K562 (cell line): Measurements from ENCODE around the gene MVP. TPM values are rescaled to one million over a fixed set of nuclear protein-coding genes. Genes with fewer than 3 reads are reported as not detected.
A peak's percentile ranks its signal among the peaks of the same experiment; 100 is the strongest.

Source experiments
- ELF1 ChIP-seq: fragments of 200-800 bp; sonication (Bioruptor generic); IDR thresholded peaks from 2 replicates; pipeline ENCODE4 v1.6.1; 2016; ENCODE audit warnings: missing genetic modification characterization, missing compliant biosample characterization
- GABPA ChIP-seq: fragments of 200-800 bp; sonication (Bioruptor generic); conservative IDR thresholded peaks from 2 replicates; pipeline ENCODE4 v1.6.1; 2016; ENCODE audit warnings: low read depth, missing genetic modification characterization, missing compliant biosample characterization
- MAFG ChIP-seq: fragments of 450-650 bp; conservative IDR thresholded peaks from 2 replicates; pipeline ENCODE4 v1.6.1; 2016; ENCODE audit warnings: missing genetic modification characterization, missing compliant biosample characterization
- MLLT1 ChIP-seq, 2 experiments: fragments of 450-650 bp; IDR thresholded peaks; 2 replicates each; pipeline ENCODE4 v1.6.1; 2016
- NFE2 ChIP-seq: IDR thresholded peaks from 2 replicates; pipeline ENCODE4 v1.6.1; 2014; ENCODE audit warnings: antibody characterized with exemption, low read depth
- NR2C2 ChIP-seq, 2 experiments: fragments of 200-800 bp in 1 of 2; sonication (Bioruptor generic) in 1 of 2; sonication (generic) in 1 of 2; formaldehyde crosslinking in 1 of 2; IDR thresholded peaks; 2 replicates each; pipeline versions ENCODE4 v1.6.1 to v1.8.0; 2016 to 2022; ENCODE audit warnings: mild to moderate bottlenecking in 1 of 2, missing compliant biosample characterization in 1 of 2, missing genetic modification characterization in 1 of 2, missing genetic modification reagents in 1 of 2
- PYGO2 ChIP-seq: fragments of 450-650 bp; IDR thresholded peaks from 2 replicates; pipeline ENCODE4 v1.6.1; 2016; ENCODE audit warnings: mild to moderate bottlenecking, missing genetic modification characterization, moderate library complexity, missing compliant biosample characterization
- RBM39 ChIP-seq: fragments of 200-400 bp; formaldehyde crosslinking; optimal IDR thresholded peaks from 2 replicates; pipeline ENCODE3; 2018; ENCODE audit warnings: low read depth, low read length
- USF1 ChIP-seq: sonication (generic); formaldehyde crosslinking; IDR thresholded peaks from 2 replicates; pipeline ENCODE4 v1.9.0; 2022; ENCODE audit warnings: mild to moderate bottlenecking, missing genetic modification reagents
- ZBTB11 ChIP-seq, 3 experiments: fragments of 200-800 bp in 1 of 3; fragments of 250-450 bp in 1 of 3; fragments of 450-650 bp in 1 of 3; sonication (Bioruptor Pico) in 1 of 3; sonication (Bioruptor generic) in 1 of 3; formaldehyde crosslinking in 1 of 3; IDR thresholded peaks; 2 replicates each; pipeline versions ENCODE4 v1.6.1 to v1.8.0; 2016 to 2022; ENCODE audit warnings: mild to moderate bottlenecking in 2 of 3, missing genetic modification characterization in 2 of 3, missing compliant biosample characterization in 1 of 3, moderate library complexity in 1 of 3
- ZKSCAN1 ChIP-seq: fragments of 150-350 bp; IDR thresholded peaks from 2 replicates; pipeline ENCODE4 v1.6.1; 2016; ENCODE audit warnings: low read depth, low read length
- ZNF740 ChIP-seq, 3 experiments: fragments of 200-800 bp in 1 of 3; sonication (Bioruptor generic) in 1 of 3; sonication (generic) in 1 of 3; formaldehyde crosslinking in 1 of 3; IDR thresholded peaks; 2 replicates each; pipeline versions ENCODE4 v1.6.1 to v1.8.0; 2016 to 2022; ENCODE audit warnings: mild to moderate bottlenecking in 2 of 3, missing compliant biosample characterization in 2 of 3, missing genetic modification characterization in 2 of 3, missing genetic modification reagents in 1 of 3
- polyA plus RNA-seq, 8 experiments: library from polyadenylated mRNA; depleted of rRNA in 4 of 8; stranded (reverse) in 5 of 8; unstranded in 3 of 8; fragments of >200 nt; fragmentation: Nextera tagmentation in 2 of 8; fragmentation: Illumina TruSeq in 1 of 8; extraction: Ambion mirVana in 2 of 8; extraction: Trizol in 1 of 8; gene quantifications; 2 replicates each; pipeline versions ENCODE4 v1.2.1 to v1.2.3, GENCODE V29; 2011 to 2014; ENCODE audit warnings: inconsistent platforms in 1 of 8, missing spikeins in 1 of 8
- total RNA-seq, 7 experiments: library from RNA; depleted of rRNA in 6 of 7; stranded (reverse); fragments of >200 nt in 6 of 7; fragmentation: Illumina TruSeq in 2 of 7; extraction: Trizol in 2 of 7; gene quantifications; 2 replicates each; pipeline versions ENCODE4 v1.2.1 to v1.2.3, GENCODE V29; 2011 to 2021; ENCODE audit warnings: low replicate concordance in 1 of 7

MVP gene
- total and polyA plus RNA-seq, 9 of the 15 experiments (the other 6 are each of a cell fraction or from before 2014, with no cell fraction given): 0.39 to 1.9 (median 0.76) TPM; not detected in 2

- TF ChIP-seq ZNF740 (CRISPR knock-in tag; IDR thresholded peaks at IDR 0.05) (0 out of 2 replicates have a peak, but pooled peaks have one; percentile 16), ZNF740 (tag; IDR thresholded peaks at IDR 0.05) (no peak), ZKSCAN1 (no peak), ZBTB11 (CRISPR knock-in tag; IDR thresholded peaks at IDR 0.05) (peak in 1 of 3 experiments; percentile 59; a peak in 1 of 6 replicates), MLLT1 (IDR thresholded peaks at IDR 0.05) (peak in 1 of 2 experiments; percentile 32; a peak in 1 of 4 replicates), PYGO2 (tag) (no peak), NR2C2 (CRISPR knock-in tag; IDR thresholded peaks at IDR 0.05) (no peak), NR2C2 (tag; IDR thresholded peaks at IDR 0.05) (no peak), NFE2 (peak; percentile 65), GABPA (tag) (peak; percentile 49; the same call in 1 of the 2 replicates), USF1 (CRISPR knock-in tag) (peak; percentile 59), RBM39 (peak; percentile 65), MAFG (peak; percentile 75), ELF1 (tag) (peak; percentile 54; the same call in 1 of the 2 replicates)
These were observed 11.9 kb upstream of the MVP start (continued) for GRCh38 chr16:29808219-29808900.
